SU-DHL-6 (cell line): ENCODE data around the gene TSPO.

Source experiments
- CTCF ChIP-seq: fragments of 200-600 bp; sonication (generic); IDR thresholded peaks from one replicate; pipeline ENCODE4 v1.5.1; 2017; ENCODE audit warnings: antibody characterized with exemption, mild to moderate bottlenecking, low read length, moderate library complexity; ENCODE audit not compliant: insufficient read depth, poor library complexity, severe bottlenecking
- EZH2phosphoT487 ChIP-seq: fragments of 200-600 bp; sonication (generic), shearing (Covaris generic); conservative IDR thresholded peaks from 2 replicates; pipeline ENCODE4 v1.6.1; 2018; ENCODE audit warnings: mild to moderate bottlenecking, antibody characterized with exemption, low read length, moderate library complexity, mixed read lengths

- no peak for TF ChIP-seq CTCF
- no peak for TF ChIP-seq EZH2phosphoT487
Measured at GRCh38 chr22:43171019-43171491, 19.7 kb downstream of the TSPO start.
